HG02840 (cell line): ENCODE data around the gene GDF11.

Source experiments
- ATAC-seq: cut with Tn5 transposase; IDR thresholded peaks from one replicate; pipeline ENCODE4 v1.9.1; 2021; ENCODE audit warnings: mild to moderate bottlenecking, moderate library complexity, moderate number of reproducible peaks; ENCODE audit not compliant: unreplicated experiment, low FRiP score

Gene GDF11

GRCh38 chr12:55742719-55743405, at the start of gene GDF11:
TSS of gene GDF11 (plus strand) at chr12:55743122. CDS start at chr12:55743317, 195 bp downstream.
- ATAC-seq = no peak

DNA sequence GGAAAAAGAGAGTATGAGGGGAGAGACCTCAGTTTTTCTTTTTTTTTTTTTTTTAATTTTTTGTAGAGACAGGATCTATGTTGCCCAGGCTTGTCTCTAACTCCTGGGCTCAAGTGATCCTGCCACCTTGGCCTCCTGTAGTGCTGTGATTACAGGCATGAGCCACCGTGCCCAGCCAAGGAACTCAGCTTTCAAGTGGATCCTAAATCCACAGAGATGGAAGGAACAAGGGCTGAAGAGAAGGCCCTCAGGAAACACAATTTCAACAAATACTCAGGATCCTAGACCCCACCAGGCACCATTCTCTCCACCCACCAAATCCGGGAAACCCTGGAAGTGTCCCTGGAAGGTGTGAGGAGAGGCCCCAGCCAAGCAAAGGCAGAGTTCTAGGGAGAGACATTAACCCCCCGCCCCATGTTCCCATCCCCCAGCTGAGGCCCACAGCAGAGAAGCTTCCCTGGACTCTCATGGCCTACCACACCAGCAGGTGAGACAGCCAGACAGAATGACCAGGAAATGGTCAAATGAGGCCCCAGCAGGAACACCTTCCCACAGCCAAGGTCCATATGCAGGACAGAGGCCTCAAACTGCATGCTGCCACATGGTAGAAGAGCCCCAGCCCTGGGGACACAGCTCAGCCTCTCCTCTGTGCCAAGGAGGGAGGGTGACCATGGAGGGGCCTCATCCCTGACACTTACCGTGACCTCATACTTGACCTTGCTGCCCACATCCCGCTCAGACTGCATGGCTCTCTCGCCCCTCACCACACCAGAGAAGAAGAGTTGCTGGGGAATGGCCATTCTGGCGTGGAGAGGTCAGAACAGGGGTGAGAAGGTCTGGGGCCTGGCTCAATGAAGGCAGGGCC, 49.4 kb upstream of the GDF11 start:
- ATAC-seq = no peak

DNA sequence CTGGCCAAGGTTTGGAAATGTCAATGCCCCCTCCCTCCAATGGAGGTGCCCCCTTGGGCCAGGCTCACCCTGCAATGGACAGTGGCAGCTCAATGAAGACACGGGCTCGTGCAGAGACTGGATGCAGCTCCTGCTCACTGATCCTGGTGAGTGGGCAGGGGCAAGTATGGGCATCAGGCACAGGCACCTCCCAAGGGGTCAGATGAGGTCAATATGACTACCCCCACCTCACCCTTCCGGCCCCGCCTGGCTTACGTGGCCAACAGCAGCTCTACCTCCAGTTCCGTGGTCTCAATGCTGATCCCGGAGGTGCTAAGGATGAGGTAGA, 48.8 kb upstream of the GDF11 start:
- ATAC-seq = no peak

DNA sequence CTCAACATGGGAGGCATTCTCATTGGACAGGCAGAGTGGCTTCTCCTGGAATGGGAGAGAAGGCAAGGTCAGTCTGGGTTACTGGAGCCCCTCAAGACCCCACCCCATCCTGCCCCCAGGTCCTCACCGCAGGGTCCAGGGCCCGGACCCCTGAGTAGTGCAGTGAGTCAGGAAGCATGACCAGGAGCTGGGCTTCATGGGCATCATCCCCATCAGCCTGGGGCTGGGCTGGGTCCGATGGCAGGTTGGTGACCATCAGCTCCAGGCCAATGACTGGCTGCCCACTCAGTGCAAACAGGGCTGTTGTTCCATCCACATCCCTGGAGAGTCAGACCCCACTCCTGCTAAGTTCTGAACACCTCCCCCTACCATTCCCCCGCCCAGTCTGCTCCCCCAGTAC, 48.3 kb upstream of the GDF11 start:
- no peak for ATAC-seq

DNA sequence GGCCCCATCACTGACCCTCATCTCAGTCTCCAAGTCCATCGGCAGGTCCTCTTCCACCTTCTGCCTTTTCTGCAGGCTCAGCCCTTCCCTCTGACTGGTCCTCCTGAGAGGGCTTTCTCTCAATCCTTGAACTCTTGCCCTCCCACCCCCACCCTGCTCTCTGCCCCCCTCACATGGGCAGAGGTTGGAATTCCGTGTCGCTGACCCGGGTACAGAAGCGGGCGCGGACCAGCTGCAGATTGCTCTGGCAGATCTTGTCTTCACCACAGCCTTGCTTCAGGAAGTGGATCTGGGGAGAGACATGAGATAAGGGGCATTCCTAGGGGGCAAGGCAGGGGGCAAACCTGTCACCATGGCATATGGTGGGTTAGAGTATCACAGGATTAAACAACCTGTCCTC, 47.6 kb upstream of the GDF11 start:
- no peak for ATAC-seq

- ATAC-seq = no peak
Measured at GRCh38 chr12:55696141-55696540, 46.8 kb upstream of the GDF11 start.

GRCh38 chr12:55696796-55697462, 46.0 kb upstream of the GDF11 start:
- ATAC-seq = no peak

- no peak for ATAC-seq
Measured at GRCh38 chr12:55697686-55698085, 45.2 kb upstream of the GDF11 start.

GRCh38 chr12:55698241-55698955, 44.5 kb upstream of the GDF11 start:
- ATAC-seq = no peak

GRCh38 chr12:55698965-55699364, 44.0 kb upstream of the GDF11 start:
- no peak for ATAC-seq

DNA sequence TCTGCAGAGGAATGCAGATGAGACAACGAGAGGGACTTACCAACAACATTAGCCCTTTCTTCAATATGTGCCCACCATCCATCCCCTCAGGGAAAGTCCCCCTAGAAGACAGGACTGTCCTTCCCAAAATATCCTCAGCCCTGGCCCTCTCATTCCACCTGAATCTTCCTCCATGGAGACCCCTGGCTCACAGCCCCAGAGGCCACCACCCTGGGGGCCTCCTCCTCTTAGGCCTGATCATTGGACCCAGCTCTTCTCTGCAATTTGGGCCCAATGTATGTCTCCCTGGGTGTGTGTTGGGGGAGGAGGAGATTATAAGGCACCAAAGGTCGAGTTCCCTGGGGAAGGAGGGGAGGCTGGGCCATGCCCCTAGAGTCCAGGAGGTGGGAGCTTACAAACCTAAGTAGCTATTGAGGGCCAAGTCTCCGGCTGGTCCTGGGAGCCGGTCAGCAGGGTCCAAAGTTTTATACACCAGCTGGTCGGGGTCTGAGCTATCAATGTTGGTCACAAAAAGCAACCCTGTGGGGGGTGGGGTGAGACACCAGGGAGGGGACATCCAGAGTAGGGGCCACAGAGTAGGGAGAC, 43.4 kb upstream of the GDF11 start:
- no peak for ATAC-seq

GRCh38 chr12:55700255-55701018, 42.5 kb upstream of the GDF11 start:
- no peak for ATAC-seq

- no peak for ATAC-seq
Measured at GRCh38 chr12:55702861-55703260, 40.1 kb upstream of the GDF11 start.

- no peak for ATAC-seq
Measured at GRCh38 chr12:55703288-55703687, 39.6 kb upstream of the GDF11 start.

GRCh38 chr12:55703901-55704761, 38.8 kb upstream of the GDF11 start:
- ATAC-seq = no peak

DNA sequence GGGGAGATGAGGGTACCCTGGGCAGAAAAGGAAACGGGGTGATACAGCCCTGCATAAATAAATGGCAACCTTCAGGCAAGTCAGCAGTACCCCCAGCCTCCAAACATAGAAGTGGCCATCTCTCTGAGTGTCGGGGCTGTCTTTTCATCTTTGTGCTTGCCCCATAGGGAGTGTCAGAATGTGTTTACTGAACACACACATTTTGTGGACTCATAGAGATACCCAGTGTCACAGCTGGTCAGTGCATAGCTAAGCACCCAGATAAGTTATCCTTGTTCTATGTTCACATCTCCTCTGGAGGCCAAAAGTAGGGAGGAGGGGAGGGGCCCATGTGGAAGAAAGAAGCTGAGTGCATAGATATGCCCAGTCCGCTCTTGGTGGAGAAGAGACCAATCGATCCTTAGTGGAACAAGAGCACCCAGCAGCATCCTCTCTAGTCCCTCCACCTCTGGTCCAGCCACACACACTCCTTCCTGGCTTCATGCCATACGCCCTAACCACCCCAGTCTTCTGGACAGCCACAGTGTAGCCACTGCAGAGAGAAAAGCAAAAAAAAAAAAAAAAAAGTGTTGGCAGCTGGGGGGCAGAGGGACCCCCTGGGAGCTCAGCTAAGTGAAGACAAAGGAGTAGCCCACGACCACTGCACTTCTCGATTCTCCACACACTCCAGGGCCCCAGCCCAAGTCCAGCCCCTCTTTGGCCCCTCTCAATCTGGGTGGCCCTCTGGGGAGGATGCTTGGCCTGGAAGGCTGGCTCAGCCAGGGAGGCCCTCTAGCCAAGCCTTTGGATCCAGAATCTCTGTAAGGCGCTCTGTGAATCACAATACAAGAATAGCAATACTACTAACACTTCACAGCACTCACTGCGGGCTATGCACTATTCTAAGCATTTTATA, 37.9 kb upstream of the GDF11 start:
- ATAC-seq = no peak

DNA sequence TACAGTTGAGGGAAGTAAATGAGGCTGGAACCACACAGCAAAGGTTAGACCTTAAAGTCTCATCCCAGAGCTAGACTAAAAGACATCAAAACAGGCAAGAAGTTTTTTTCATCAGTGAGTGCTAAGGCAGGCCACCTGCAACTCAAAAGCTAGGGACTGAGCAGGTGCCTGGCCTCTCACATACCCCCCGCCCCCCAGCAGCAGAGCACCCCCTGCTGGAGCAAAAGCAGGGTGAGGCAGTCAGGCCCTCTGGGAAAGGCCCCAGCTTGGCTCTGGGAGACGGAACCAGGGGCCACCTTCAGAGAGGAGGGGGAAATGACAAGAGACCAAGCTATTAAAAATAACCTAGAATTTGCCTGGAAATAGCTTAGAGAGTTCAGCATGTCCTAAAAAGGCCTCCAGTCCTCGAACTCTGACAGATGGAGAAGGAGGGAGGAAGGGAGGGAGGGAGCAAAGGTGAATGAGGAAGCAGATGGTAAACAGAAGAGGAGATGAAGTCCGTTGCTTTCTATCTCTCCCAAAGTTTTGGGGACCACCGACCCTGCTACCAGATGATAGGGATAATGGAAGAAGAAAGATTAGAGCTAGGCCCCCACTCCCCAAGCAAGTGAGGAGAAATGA, 37.0 kb upstream of the GDF11 start:
- ATAC-seq = no peak
